Heart right ventricle (tissue), 16 donors: Measurements from ENCODE around the gene NIFK. TPM values are rescaled to one million over a fixed set of nuclear protein-coding genes. Genes with fewer than 3 reads are reported as not detected.

Source experiments
- ATAC-seq, 8 donors: fragments of 200-7000 bp; cut with Tn5 transposase; one replicate each; pipeline ENCODE4 v1.9.1; 2020; ENCODE audit warnings: mild to moderate bottlenecking in 8 of 8, moderate library complexity in 8 of 8, moderate number of reproducible peaks in 1 of 8
- DNase-seq, 2 donors: peaks; one replicate each; pipeline ENCODE4 v3.0.0-alpha.2; 2020
- H3K27ac ChIP-seq, 10 donors: fragments of 200-600 bp; sonication (generic) in 2 of 10; one replicate each; pipeline versions ENCODE4 v1.5.0 to v1.8.0; 2020 to 2022; ENCODE audit warnings: mild to moderate bottlenecking in 3 of 10
- H3K27me3 ChIP-seq, 7 donors: fragments of 200-600 bp; one replicate each; pipeline ENCODE4 v1.8.0; 2021 to 2022; ENCODE audit warnings: mild to moderate bottlenecking in 2 of 7
- H3K36me3 ChIP-seq, 9 donors: fragments of 200-600 bp; sonication (generic) in 1 of 9; one replicate each; pipeline versions ENCODE4 v1.5.0 to v1.8.0; 2020 to 2022; ENCODE audit warnings: mild to moderate bottlenecking in 2 of 9
- H3K4me1 ChIP-seq, 9 donors: fragments of 200-600 bp; sonication (generic) in 1 of 9; one replicate each; pipeline versions ENCODE4 v1.5.0 to v1.8.0; 2020 to 2022; ENCODE audit warnings: mild to moderate bottlenecking in 4 of 9
- H3K4me3 ChIP-seq, 10 donors: fragments of 200-600 bp; sonication (generic) in 2 of 10; one replicate each; pipeline versions ENCODE4 v1.5.0 to v1.8.0; 2020 to 2022; ENCODE audit warnings: mild to moderate bottlenecking in 7 of 10, moderate library complexity in 2 of 10
- H3K9me3 ChIP-seq, 11 donors: fragments of 200-600 bp in 10 of 11; sonication (generic) in 2 of 11; one replicate each; pipeline versions ENCODE4 v1.5.0 to v1.8.0; 2013 to 2022; ENCODE audit warnings: mild to moderate bottlenecking in 2 of 11, control low read depth in 1 of 11, moderate library complexity in 1 of 11
- WGBS, 2 donors: extraction: QIAGEN DNeasy Blood & Tissue Kit; methylation state at CpG; one replicate each; pipeline ENCODE4 v1.1.7; 2013; ENCODE audit warnings: inconsistent platforms in 1 of 2; 5-methylcytosine and 5-hydroxymethylcytosine counted together
- intact Hi-C, 10 donors: fragments of 100-400 bp; cut with DNase I; formaldehyde crosslinking; loops; one replicate each; pipeline versions ENCODE4 v1.11.1 to v1.14.2; 2022
- polyA plus RNA-seq, 2 donors: library from polyadenylated mRNA; stranded (reverse); fragments of 200-250 nt; gene quantifications; one replicate each; pipeline ENCODE4 v1.2.3, GENCODE V29; 2013
- total RNA-seq, 10 donors: library from RNA; stranded (reverse); fragmentation: NEBNext Ultra II Directional in 3 of 10; extraction: Animal tissue kit (Norgen Biotek cat#: 25700) in 3 of 10; gene quantifications; one replicate each; pipeline versions ENCODE4 v1.2.1 to v1.2.4, GENCODE V29; 2021 to 2023
- TF ChIP-seq, protein P1 (sequence below), 9 donors: fragments of 200-600 bp; sonication (generic) in 2 of 9; IDR thresholded peaks; one replicate each; pipeline versions ENCODE4 v1.5.0 to v1.8.0; 2021 to 2022; ENCODE audit warnings: antibody characterized with exemption in 9 of 9, mild to moderate bottlenecking in 5 of 9, moderate library complexity in 1 of 9
- donor health status: Arrhythmogenic right ventricular cardiomyopathy.
- donor health status: ischemic (EF 13 %, LVEDD 7.1; RV severe dilation, severe dysfunction).
- donor health status: healthy with polysubstance abuse.
- donor health status: DM: no; HTN: yes; CAD: no.
- donor health status: DM: no; HTN: no; CAD: no.
- donor health status: ischemic (EF 25% LVEDD 6.9; RV normal size, moderate dysfunction).
- donor health status: ischemic (EF 25% LVEDD 5.7; RV mildly dilated, moderate dysfunction).
- donor health status: healthy.
- donor health status: DM: yes; HTN: yes; CAD: no.
- donor health status: Ischemic cardiomyopathy.
- donor health status: ischemic (EF 35%, LVEDD 5.7; RV mildly dilated, moderate dysfunction).
- donor health status: nonischemic (EF 11% LVEDD 7.7; RV severe dilation, severe dysfunction).
- donor health status: DM: yes; HTN: yes; CAD: no.
- donor health status: PGD.
- donor health status: ischemic (EF 29% LVEDD 5.4; RV normal size, mild dysfunction).
- donor health status: nonischemic (EF 23%, LVEDD 6.1; RV moderate dilation, normal function).

The NIFK gene
- total and polyA plus RNA-seq, 12 donors: 20.8 to 37.6 (median 26.6) TPM

DNA sequence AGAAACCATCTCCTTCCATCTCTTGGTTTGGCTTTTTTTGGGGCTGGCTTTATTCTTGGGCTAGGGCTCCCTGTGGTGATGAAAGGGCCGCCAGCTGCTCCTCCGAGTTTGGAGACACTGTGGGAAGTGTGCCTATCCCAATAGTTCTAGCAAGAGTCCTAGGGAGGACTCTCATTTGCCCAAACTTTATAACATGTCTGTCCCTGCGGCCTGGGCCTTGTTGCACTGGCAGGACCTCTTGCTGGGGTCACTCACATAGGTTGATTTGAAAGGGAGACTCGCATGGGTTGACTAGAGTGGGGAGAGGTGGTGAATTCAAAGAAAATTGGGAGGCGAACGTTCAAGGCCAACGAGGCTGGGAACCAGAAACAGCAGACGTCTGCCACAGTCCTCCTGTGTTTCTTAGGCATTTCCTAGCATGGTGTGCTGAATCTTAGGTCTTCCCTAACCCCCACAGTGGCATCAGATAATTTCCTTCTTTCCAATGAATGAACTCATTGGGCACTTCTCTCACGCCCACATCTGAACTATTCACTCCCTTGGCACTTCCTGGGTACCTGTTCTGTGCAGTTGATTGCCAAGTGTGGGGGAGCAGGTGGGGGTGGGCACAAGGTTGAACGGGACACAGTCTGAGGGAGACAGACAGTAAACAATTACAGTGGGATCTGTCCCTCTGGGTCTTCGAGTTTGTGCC lies 26.8 kb downstream of the NIFK start:
- Histone ChIP-seq H3K4me1 (no peaks in the 10 kb centered on the region), H3K9me3 (no peaks in the 10 kb centered on the region), H3K4me3 (no peak overlapping the region), H3K36me3 (no peaks in the 10 kb centered on the region), H3K27ac (no peak overlapping the region), H3K27me3 (no peaks in the 10 kb centered on the region)
- intact Hi-C loops: loop anchor here in 6 of 10 donors (5.0 to 10.0 kb wide), 5 partner anchors 115 to 585 kb away; no protein-coding TSS in a partner anchor
- ATAC-seq (no peak), DNase-seq (no peak)
- TF ChIP-seq, protein P1, sequence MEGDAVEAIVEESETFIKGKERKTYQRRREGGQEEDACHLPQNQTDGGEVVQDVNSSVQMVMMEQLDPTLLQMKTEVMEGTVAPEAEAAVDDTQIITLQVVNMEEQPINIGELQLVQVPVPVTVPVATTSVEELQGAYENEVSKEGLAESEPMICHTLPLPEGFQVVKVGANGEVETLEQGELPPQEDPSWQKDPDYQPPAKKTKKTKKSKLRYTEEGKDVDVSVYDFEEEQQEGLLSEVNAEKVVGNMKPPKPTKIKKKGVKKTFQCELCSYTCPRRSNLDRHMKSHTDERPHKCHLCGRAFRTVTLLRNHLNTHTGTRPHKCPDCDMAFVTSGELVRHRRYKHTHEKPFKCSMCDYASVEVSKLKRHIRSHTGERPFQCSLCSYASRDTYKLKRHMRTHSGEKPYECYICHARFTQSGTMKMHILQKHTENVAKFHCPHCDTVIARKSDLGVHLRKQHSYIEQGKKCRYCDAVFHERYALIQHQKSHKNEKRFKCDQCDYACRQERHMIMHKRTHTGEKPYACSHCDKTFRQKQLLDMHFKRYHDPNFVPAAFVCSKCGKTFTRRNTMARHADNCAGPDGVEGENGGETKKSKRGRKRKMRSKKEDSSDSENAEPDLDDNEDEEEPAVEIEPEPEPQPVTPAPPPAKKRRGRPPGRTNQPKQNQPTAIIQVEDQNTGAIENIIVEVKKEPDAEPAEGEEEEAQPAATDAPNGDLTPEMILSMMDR (IDR thresholded peaks at IDR 0.05): no peak
- 79 to 80% methylated on average over 11 of the region's 11 CpGs for WGBS, 2 donors

DNA sequence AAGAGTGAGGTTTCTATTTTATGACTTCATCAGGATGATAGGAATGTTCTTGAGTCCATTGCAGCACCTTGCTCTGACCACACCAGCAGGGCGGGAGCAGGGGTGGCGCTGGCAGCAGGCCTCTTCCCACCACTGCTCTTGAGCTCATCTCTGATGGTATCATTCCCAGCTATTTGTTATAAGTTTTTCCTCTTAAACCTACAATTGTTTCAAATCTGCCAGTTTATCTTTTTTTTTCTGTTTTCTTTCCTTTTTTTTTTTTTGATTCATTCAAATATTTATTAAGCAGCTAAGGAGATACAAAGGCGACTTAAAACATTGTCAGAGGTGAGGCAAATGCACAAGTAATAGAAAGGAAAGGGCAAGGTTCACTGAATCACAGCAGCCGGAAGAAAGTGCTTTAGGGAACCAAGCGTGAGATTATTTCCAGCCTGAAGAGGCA lies 28.7 kb downstream of the NIFK start:
- TF ChIP-seq, protein P1 (IDR thresholded peaks at IDR 0.05): no peak
- H3K27ac ChIP-seq: no peak overlapping the region
- H3K27me3 ChIP-seq: no peaks in the 10 kb centered on the region
- no peak overlapping the region for H3K4me3 ChIP-seq
- no peaks in the 10 kb centered on the region for H3K9me3 ChIP-seq
- intact Hi-C loops: no loop called here
- no peaks in the 10 kb centered on the region for H3K4me1 ChIP-seq
- DNase-seq: no peak
- H3K36me3 ChIP-seq: no peaks in the 10 kb centered on the region
- no peak for ATAC-seq
- WGBS, 2 donors: 86 to 91% methylated on average over 5 of the region's 5 CpGs

DNA sequence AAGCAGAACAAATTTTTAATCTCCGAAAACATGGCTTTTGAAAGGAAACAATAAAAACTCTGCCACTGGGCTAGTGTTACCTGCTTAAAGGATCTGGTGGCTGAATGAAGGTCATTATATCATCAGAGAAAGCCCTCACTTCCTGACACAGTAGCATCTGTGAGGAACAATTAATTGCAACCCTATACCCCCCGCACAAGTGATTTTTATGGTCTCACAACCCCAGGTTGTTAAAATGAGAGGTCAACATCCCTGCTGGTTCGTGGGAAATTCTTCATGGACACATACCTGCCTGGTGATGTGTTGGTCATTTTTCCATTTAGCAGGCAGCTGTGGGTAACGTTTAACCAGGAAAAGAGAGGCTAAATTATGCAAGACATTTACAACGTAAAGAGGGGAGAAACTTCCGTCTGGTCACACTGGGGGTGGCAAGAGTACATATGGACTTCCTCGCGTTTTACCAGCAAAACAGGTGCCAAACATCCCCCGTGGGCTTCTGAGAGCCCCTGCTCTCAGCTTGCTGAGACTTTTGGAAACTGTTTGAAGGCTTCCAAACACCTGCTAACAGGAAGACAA lies 29.2 kb downstream of the NIFK start:
- ATAC-seq (no peak), DNase-seq (no peak)
- H3K27ac ChIP-seq: no peak overlapping the region
- no peaks in the 10 kb centered on the region for H3K27me3 ChIP-seq
- TF ChIP-seq, protein P1 (IDR thresholded peaks at IDR 0.05): no peak
- no peak overlapping the region for H3K4me3 ChIP-seq
- intact Hi-C loops: no loop called here
- no peaks in the 10 kb centered on the region for H3K4me1 ChIP-seq
- no peaks in the 10 kb centered on the region for H3K36me3 ChIP-seq
- 60 to 69% methylated on average over 9 of the region's 9 CpGs for WGBS, 2 donors
- H3K9me3 ChIP-seq: no peaks in the 10 kb centered on the region

DNA sequence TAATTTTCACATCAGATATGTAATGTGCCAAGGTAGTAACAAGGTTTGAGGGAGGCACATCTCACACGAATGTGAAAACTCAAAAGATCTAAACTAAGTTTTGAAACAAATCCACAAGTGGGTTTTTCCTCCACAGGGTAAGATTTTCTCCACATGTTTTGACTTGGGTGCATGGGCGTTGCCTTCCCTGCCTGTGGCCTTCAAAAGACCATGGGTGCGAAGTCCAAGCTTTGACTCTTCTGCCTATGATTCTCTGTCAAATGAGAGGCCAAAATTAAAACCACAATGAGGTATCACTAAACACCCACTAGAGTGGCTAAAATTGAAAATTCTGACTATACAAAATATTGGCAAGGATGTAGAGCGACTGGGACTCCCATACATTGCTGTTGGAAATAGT lies 30.7 kb downstream of the NIFK start:
- no peaks in the 10 kb centered on the region for H3K36me3 ChIP-seq
- 95 to 96% methylated on average over 4 of the region's 4 CpGs for WGBS, 2 donors
- intact Hi-C loops: no loop called here
- no peak overlapping the region for H3K4me3 ChIP-seq
- TF ChIP-seq, protein P1 (IDR thresholded peaks at IDR 0.05): no peak
- no peaks in the 10 kb centered on the region for H3K9me3 ChIP-seq
- H3K4me1 ChIP-seq: peaks cover 0 to 10% (median 0%) of the 10 kb centered on the region in 9 donors
- DNase-seq: no peak
- H3K27ac ChIP-seq: no peak overlapping the region
- H3K27me3 ChIP-seq: no peaks in the 10 kb centered on the region
- no peak for ATAC-seq
